ENCODE results near the gene CD44.

The CD44 gene

DNA sequence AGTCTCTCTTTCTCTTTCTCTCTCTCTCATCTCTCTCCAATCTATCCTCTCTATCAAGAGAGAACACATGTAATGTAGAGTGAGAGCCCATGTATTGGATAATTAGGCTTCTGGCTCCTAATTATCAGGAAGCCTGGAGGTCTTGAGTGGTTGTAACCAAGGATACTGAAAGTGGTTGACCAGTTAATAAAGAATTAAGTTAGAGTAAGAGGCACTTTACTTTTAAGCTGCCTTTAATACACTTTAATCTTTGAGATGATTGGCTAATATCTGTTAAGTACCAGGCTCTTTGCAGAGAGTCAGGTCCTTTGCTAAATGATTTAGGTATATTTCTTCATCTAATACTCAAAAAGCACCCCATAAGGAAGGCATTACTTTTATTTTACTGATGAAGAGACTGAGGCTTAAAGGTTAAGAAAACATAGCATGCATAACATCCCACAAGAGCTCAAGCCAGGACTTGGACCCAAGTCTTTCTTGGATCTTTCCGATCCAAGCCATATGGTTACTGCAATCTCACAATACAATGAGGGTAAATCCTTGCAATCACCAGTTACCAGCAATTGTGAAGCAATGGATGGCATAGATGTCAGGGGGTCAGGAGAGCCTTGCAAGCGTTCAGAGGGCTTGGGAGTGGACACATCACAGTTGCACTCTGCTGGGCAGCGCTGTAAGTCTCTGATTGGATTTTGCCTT, 22.1 kb downstream of the CD44 start:
- DNase-seq = no peak

DNA sequence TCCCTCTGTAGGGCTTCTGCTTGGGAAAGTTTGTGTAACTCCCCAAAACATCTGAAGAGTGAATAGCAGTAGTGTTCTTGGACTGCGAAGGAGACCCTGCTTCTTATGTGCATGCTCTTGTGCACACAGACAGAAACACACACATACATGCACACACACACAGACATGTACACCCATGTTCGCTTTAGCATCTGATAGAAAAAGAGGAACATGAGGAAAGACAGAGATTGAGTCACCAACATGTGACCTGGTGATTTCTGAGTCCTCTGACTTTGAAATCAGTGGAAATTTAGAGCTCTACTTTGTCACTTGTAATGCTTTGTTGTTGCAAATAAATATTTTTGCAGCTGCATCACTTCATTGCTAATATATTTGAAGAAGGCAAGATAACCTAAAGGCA, 23.8 kb downstream of the CD44 start:
- DNase-seq = no peak

DNA sequence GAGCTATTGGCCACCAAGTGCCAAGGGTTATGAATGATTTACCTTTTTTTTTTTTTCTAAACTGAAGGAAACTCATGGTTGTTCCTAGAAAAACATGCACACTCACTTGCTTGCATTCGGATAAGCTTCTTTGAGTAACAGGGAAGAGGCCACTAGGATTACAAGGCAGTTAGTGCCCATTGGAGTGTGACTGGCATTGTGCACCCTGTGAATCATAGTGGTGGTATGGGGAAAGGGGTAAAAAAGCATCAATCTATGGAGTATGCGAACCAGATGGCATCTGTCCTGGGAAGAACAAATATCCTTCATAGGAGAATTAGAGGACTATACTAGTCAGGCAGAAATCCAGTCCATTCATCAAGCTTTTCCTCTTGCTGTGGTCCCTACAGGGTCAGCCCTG, 24.2 kb downstream of the CD44 start:
- DNase-seq = no peak

DNA sequence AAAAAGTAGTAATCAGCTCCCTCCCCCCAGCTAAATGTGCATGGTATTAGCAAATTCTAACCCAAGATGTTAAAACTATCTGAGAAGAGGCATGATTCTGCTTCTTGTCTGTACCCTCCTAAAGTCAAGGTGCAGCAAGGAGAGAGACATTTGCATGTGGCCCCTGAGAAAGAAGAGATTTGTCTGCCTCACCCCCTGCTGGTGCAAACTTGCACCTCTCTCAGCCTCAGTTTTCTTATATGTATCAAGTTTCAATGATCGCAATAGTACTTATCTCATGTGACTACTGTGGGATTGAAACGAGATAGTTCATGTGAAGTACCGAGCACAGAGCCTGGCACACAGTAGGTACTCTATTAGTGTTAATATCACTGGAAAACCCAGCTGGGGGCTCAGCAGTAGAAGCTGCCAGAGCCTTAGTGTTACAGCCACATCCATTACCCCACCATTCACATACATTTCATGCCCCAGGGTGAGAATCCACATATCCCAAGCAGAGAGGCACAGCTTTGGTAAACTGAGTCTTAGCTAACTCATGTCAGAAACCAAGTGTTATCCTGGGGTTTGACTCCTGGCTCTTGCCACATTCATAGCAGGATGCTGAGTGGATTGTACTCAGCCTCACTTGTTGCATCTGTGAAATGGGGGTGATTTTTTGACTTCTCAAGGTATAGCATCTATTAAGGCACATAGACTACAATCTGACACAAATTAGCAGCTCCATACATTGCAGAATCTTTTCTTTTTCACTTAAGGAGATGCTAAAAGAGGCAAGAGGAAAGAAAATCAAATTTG, 24.9 kb downstream of the CD44 start:
- no peak for DNase-seq

DNA sequence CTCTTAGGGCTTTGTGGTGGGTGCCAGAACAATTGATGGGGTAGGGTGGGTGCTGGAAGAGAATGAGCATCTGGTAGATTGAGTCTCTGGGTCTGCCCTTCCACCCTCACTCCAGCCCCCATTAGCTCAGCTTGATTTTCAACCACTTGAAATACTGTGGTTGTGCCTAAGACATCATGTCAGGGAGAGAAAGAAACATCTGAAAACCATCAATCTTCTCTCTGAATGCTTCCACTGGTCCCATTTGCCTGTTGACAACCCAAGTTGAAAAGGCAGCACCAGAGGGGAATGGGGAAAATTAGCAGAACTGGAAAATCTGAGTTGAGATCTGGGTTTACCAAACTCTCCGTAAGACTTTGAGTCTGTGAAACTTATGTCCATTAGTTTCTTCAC, 26.1 kb downstream of the CD44 start:
- DNase-seq = peak; percentile 62

DNA sequence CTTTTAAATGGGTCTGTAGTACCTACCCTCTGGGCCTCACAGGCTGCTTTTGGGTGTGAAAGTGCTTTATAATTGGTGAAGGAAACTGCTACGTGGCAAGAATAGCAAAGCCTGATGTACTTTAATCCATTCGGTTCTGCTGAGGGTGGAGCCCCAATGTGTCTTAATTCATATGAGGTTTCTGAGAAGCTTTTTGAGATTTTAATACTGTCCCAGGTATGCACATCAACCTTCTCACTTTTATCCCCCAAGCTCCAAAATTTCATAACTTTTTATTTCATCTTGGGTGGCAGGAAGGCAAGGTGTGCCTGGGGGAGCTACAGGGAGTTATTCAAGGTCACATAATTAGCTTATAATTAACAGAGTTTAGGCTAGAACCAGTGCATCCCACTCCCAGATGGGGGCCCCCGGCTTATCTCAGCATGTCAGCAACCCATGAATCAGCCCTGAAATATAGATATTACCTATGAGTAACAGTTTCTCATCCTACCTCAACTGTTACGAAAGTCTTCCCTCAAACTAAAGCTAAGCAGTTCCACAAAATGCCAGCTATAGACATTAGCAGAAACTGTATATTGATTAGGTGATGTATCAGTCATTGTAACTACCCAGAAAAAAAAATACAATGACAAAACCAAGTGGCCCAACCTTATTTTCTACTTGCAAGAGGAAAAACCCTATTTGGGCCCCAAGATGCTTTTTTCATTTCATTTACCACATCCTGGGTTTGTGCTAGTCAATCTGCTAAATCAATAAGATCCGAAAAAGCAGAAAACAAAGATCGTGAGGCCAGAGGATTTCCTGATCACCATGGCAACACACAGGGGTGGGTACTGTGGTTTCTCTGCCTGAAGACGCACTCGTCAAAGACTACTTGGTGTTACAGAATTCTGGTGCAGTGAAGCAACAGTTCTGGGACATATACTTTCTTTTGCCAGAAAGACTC, 26.7 kb downstream of the CD44 start:
- DNase-seq = peak; percentile 84

DNA sequence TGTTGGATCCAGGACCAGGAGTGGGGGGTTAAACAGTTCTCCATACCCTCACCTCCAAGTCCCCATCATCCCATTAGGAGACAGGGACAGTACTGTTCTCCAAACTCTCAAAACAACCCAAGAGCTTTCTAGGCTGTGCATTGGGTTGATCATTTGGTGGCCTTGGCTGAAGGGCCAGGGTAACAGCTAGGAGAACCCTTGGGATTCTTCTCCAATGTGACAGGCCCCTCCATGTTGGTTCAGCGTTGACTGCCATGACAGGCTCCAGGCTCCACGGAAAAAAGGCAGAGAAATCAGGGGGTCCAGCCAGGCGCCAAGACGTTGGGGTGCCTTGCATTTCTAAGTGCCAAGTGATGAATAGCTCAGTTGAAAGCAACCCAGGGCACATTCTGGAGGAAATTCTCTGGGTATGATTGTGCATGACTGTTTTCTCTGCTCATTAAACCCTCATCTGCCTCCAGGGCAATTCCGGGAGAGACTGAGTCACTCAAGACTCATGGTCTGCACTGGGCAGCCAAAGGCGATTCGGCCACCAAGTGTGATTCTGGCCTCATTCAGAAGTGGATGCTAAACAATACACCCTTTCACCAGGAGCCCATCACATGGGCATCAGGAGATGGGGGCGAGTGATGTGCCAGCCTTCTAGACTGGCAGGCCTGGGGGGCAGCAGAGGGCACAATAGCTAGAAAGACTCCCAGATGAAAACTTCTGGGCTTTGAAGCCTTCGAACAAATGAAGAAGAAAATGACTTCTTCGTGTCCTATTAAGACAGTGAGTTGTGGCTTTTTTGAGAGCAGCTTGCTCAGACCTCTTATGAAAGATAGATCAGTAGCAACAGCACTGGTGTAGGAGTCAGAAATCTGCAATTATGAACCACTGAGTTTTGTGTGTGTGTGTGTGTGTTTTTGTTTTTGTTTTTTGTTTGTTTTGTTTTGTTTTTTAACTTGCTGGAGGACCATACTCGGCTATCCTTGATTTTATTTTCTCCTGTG, 27.7 kb downstream of the CD44 start:
- peak; percentile 90 for DNase-seq

DNA sequence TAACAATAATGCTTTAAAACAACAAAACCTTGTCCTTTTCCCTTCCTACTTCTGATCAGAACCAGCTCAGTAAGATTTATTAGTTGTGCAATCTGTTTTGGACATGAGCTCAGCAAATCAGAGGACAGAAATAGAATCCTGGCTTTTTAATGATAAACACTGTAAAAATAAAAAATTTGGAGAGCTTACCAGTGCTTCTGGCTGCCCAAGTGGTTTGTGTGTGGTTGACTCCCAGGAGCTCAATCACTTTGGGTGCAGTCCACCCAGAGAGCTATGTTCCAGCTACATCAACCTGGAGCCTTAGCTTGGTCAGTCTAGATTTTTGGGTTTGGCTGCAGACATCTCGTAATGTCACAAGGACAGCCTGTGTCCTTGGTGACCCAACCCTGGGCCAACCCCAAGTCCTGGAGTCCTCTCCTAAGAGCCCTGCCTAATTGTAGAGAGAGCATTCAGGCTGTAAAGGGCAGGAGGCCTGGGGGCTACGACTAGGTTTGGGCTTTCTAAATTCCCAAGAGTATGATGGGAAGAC, 28.5 kb downstream of the CD44 start:
- peak; percentile 37 for DNase-seq

DNA sequence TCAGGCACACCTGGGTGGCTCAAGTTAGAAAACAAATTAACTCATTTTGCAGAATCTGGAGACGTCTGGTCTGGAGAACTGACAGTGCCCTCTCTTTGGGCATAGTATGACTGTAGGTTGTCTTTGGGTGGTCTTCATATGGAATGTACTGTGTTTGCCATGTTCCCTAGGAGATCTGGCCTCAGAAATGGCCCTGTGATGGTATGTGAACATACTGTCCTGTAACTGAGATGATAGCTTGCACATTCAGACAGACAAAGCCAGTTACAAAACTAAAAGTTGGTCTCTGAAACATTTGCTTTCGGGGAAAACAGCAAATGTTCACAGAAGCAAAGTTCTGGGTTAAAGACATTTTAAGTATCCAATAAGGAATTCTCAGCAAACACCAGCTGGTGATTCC, 29.7 kb downstream of the CD44 start:
- peak; percentile 38 for DNase-seq

DNA sequence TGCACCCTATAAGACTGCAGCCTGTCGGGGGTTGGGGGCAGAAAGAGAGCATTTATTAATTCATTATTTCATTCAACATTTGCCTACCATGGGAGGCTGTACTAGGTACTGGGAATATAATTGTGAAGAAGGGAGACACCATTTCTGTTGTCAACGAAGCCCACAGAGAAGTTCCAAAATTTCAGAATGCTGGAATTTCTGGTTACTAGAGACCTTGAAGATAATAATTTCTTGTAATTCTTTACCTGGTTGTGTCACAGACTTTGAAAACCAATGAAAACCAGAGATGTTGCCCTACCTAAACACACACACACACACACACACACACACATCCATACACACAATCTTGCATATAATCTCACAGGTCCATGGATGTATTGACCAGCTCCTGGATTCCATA, 30.1 kb downstream of the CD44 start:
- DNase-seq = no peak

DNA sequence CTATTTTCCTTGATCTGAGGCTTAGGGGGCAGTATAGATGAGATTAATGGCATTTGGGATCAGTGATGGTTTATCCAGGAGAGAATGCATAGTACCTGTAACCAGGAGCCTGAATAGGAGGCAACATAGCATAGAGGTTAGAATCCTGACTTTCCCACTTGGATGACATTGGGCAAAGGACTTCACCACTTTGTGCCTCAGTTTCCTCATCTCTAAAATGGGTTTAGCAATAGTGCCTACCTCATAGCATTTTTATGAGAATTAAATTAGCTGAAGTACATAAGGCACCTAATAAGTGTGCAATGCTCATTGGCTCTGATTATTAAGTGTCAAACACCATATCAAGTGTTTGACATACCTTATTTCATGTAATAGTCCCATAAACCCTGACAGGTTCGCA, 30.8 kb downstream of the CD44 start:
- DNase-seq = no peak

DNA sequence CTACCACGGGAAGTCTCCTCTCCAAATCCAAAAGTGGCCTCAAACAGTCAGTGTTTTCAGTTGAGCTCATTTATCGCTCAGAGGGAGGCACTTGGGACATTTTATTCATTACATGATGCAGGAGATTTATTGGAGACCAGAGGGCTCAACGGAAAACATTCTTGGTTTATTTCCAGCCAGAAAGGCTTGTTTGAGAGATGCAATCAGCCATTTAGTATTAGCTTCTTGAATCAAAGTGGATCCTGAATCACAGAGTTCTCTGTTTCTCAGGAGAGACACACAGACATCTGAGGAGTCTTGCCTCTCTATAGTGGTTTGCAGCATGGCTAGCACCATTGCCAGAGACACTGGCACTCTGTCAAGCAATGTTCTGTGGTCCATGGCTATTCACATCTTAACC, 31.5 kb downstream of the CD44 start:
- peak; percentile 80 for DNase-seq

DNA sequence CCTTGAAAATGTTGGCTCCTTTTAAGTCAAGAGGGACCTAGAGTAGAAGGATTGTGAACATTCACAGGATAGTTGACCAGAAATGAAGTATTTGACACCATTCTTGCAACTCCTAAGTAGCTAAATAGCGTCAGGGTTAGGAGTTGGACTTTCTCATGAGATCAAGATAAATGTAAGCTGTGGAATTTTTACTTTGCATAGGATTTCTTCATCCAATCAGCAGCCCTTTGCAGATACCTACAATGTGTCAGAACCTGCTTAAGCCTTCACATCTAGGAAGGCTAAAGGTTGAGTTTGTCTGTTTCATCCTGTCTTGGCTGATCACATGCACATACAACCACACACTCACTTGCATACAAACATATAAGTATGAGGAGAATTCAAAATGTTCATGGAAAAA, 32.3 kb downstream of the CD44 start:
- DNase-seq = no peak

DNA sequence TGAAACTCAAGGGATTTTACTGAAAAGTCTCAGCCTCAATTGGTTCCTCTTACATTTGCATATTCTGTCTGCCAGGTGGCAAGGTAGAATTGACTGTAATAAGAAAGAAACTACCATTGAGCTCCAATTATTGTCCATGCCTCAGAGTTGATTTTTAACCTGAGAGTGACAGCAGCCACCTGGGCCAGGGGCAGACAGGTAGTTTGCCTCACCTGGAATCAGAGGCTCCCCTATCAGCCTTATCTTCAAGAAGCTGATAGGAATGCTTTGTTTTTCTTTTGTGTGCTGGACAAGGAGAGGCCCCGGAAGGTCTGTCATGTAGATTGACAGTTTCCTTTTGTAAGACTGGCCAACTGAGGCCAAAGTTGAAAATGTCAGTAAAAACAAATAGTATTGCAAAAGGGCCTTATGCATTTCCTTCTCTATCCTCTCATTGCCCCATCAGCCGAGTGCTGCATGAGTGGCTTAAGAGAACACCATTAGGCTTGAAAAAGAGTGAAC, 34.1 kb downstream of the CD44 start:
- no peak for DNase-seq

DNA sequence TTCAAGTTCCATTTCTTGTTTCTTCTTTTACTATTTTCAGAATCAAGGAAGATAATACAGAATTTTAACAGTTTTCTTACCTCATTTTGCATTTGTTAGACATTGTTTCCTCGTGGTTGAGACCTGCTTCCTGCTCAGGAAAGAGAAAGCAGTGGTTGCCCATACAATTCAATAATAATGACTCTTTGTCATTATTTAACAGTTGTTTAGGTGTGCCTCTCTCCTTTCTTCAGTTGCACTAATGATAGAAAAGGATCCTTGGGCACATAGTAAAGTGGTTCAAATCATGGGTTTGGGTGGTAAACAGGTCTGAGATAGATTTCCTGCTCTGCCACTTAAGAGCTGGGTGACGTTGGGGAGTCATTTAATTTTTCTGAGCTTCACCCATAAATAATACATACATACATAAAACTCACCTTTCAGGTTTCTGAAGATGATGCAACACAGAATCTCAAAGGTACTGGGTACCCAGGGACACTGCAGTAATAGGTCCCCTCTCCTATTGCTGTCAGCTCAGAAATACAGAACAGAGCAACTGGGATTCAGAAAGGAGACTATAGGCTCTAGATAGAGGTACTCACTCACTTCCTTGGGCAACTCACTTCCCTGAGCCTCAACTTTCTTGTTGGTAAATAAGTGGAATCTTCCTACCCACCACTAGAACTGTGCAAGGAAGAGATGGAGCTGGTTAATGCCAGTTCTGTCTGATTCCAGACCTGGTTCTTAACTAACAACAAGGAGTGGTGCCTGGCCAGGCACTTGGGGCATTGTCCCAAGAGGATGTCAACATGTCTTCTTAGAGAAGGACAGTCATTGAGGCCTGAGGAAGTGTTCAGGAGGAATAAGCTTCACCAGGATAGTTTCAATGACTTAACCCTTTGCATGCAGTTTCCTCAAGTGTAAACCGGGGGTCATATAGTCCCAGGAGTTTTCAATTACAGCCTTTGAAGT, 34.9 kb downstream of the CD44 start:
- DNase-seq = no peak

DNA sequence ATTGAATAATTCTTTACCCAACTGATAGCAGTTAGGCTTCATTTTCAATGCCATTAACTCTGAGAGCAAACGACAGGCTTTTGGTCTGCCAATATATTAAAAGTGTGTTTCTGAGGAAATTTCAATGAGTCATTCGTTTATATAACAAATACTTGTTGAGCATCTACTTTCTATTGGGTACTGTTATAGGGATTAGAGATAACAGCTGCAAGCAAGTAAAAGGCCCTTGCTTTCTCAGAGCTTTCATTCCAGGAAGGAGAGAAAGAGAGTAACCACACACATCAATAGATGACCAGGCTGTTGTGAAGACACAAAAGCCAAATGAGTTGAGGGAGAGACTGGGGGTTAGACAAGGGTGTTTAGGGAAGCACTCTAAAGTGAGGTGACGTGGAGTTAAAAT, 35.7 kb downstream of the CD44 start:
- peak; percentile 81 for DNase-seq

DNA sequence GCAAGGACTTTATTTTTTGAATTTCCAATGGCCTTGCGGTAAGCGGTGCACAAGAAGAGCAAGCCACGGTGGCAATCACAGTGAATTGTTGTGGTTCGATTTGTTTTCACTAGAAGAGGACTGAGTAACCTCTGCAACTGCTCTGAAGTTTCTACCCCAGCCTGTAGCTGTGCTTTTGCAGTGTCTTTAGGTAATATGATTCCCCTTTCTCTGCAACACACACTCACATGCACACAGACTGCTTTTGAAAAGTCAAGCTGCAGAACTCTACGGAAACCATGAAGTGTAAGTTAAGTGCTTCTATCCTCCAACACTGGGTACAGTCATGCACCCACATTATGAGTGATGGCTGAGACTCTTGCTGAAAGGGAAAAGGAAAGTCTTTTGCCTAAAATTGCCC, 38.4 kb downstream of the CD44 start:
- DNase-seq = peak; percentile 58

DNA sequence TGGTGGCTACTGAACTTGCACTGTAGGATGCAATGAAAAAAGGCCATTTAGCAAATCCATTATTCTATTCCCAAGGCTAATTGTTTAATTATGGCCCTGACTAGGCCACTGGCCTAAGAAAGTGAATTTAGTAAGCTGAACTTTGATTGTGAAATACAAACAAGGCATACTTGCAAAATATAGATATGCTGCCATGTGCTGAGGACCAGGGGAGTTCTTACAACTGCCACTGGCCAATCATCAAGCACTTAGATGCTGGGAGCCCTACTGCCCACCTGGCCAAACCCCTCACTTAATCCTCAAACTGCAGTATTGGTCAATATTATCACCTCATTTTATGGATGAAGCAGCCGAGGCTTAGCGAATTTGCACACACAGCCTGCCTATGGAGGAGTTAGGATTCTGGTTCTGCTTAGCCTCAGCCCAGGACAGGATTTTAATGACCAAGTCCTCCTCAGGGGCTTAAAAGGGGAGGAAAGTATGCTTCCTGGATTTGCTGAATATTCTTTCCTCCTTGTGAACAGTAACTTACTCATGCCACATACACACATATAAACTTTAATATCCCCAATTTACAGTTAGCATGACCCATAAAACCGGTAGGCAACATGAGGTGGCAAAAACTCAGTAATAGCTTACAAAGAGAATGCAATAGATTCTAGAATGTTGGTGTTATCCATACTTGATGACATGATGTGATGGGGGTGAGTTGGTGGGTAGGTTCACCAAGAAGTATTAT, 39.3 kb downstream of the CD44 start:
- DNase-seq = no peak

DNA sequence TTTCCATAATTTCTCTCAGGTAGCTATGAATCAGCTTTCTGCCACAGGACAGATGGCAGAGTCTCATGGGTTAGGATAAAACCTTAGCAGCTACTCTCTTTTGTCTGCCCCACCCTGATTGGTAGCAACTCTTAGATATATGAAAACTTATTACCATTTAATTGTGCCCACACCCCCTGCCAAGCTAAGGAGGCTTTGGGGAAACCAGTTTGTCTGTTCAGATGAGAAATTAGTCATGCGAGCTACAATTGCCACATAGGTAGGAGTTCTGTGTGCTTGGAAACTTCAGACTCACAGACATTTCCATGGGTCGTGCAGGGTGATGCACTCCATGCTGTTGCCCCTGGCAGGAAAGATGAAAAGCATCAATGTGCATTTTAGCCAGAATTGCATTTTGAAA, 39.9 kb downstream of the CD44 start:
- no peak for DNase-seq
